PC-9 (cell line): Measurements from ENCODE around the gene PPP1R1C.

Source experiments
- EZH2 ChIP-seq: fragments of 200-600 bp; sonication (generic); IDR thresholded peaks from 2 replicates; pipeline ENCODE4 v1.8.0; 2017; ENCODE audit warnings: antibody characterized with exemption, low read depth
- TF ChIP-seq, protein P1 (sequence below): fragments of 200-600 bp; sonication (generic); conservative IDR thresholded peaks from 2 replicates; pipeline ENCODE4 v1.6.1; 2017; ENCODE audit warnings: mixed run types, antibody characterized with exemption, mild to moderate bottlenecking, moderate library complexity

GRCh38 chr2:181985632-181986205, at the start of gene PPP1R1C:
- TF ChIP-seq EZH2: no peak
- TF ChIP-seq, protein P1, sequence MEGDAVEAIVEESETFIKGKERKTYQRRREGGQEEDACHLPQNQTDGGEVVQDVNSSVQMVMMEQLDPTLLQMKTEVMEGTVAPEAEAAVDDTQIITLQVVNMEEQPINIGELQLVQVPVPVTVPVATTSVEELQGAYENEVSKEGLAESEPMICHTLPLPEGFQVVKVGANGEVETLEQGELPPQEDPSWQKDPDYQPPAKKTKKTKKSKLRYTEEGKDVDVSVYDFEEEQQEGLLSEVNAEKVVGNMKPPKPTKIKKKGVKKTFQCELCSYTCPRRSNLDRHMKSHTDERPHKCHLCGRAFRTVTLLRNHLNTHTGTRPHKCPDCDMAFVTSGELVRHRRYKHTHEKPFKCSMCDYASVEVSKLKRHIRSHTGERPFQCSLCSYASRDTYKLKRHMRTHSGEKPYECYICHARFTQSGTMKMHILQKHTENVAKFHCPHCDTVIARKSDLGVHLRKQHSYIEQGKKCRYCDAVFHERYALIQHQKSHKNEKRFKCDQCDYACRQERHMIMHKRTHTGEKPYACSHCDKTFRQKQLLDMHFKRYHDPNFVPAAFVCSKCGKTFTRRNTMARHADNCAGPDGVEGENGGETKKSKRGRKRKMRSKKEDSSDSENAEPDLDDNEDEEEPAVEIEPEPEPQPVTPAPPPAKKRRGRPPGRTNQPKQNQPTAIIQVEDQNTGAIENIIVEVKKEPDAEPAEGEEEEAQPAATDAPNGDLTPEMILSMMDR: no peak
